GM21717 (cell line): ENCODE results near the gene NIFK.

Experiments used
- ATAC-seq: cut with Tn5 transposase; IDR thresholded peaks from one replicate; pipeline ENCODE4 v1.9.1; 2021; ENCODE audit warnings: mild to moderate bottlenecking, moderate library complexity; ENCODE audit not compliant: unreplicated experiment

Gene NIFK

GRCh38 chr2:121736462-121737336 is at the start of gene NIFK:
Gene NIFK, minus strand, starts transcription at chr2:121736875. Its CDS starts 25 bp downstream, at chr2:121736850.
- peak; percentile 91 for ATAC-seq

DNA sequence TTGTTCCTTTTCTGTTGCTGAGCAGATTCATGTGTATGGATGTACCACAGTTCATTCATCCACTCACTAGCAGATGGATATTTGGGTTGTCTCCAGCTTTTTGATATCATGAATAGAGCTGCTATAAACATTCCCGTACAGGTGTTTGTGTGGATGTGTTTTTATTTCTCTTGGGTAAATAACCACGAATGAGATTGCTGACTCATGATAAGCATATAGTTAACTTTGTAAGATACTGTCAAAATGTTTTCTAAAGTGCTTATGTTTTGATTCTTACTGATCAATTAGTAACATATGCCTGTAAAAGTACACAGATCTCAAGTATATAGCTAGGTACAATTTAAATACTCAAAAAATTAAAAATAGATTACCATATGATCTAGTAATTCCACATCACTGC is 46.5 kb upstream of the NIFK start:
- no peak for ATAC-seq

- no peak for ATAC-seq
Measured at GRCh38 chr2:121778741-121779487, 42.2 kb upstream of the NIFK start.

DNA sequence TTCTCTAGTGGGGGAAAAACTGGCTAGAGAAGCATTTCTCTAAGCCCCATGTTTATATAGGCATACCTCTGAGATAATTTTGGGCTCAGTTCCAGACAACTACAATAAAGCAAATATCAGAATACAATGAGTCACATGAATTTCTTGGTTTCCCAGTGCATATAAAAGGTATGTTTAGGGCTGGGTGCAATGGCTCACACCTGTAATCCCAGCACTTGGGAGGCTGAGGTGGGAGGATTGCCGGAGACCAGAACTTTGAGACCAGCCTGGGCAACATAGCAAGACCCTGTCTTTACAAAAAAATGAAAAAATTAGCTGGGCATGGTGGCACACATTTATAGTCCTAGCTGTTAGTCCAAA is 41.0 kb upstream of the NIFK start:
- ATAC-seq = no peak

GRCh38 chr2:121776885-121777698 is 40.4 kb upstream of the NIFK start:
- ATAC-seq = no peak

DNA sequence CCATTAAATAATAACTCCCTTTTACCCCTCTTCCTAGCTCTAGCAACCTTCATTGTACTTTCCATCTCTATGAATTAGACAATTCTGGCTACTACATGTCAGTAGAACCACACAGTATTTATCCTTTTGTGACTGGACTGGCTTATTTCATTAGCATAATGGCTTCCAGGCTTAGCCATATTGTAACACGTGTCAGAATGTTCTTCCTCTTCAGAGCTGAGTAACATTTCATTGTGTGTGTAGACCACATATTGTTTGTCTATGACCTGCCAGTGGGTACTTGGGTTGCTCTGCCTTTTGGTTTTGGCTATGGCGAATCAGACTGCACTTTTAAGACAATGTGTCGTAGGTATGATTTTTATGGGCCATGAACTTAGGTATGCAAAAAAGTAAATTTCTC is 39.7 kb upstream of the NIFK start:
- no peak for ATAC-seq

DNA sequence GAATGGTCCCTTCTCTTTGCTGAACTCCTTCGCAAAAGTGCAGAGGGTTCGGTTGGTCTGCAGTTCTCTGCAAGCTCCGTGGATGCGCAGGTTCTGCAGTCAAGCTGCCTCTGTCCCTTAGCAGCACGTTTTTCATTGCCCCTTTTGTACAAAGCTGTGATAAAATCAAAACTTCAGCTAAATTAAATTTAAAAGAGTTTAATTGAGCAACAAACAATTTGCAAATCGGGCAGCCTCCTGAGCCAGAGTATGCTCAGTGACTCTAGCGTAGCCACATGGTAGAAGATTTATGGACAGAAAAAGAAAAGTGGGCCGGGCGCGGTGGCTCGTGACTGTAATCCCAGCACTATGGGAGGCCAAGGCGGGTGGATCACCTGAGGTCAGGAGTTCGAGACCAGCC is 37.6 kb upstream of the NIFK start:
- ATAC-seq = no peak

DNA sequence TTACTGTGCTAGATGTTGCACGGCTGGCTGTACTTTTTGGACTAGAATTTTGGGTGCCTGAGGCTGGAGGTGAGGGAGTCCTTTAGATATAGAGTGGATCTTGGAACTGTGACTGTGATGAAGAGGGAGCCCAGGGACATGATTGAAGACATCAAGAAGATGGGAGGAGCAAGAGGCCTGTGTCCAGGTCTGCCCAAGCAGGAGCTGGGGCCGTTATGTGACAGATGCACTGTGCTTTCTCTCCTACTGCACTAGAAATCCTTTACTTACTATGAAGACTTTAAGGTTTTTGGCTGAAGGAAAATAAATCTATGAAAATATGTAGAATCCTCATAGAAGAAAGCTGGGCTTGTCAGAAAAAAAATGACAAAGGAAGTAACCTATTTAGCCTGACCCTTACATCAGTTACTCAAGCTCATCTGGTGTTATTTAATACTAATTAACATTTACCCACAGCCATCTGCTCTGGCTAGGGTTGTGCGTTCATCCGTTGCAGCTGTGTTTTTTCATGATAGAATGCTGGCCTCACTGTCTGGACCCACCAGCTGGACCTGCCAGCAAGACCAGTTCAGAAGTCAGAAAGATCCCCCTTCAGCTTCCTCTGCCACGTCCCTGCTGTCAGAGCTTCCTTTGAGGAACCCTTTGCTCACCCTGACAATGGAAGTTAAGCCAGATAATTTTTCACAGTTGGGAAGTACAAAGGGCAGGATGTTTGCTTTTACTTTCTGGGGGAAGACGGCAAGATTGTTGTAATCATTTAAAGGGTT is 35.5 kb upstream of the NIFK start:
- no peak for ATAC-seq

GRCh38 chr2:121768143-121768755 is 31.6 kb upstream of the NIFK start:
- no peak for ATAC-seq

- ATAC-seq = no peak
Measured at GRCh38 chr2:121766624-121767023, 29.9 kb upstream of the NIFK start.

DNA sequence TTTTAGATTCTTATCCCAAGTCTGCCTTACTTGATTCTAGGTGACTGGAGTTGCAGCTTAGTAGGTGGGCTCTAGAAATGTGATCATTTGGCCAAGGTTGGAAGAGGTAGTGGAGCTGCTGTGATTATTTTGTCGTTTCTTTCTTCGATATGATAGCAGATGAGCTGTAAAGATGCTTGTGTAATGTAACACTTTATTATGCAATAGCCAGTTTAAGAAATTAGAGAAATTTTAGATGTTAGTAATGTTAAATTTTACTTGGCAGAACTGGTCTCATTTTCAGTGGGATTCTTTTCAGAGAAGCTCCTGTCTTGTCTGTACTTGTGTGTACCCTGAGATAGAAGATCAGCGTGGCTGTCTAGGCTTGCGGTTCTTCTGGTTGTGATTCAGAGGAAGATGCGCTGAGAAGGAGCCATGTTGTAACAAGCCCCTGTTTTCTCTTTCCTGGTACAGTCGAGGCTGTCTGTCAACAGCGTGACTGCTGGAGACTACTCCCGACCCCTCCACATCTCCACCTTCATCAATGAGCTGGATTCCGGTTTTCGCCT is 28.1 kb upstream of the NIFK start:
- no peak for ATAC-seq

- ATAC-seq = peak; percentile 100
Measured at GRCh38 chr2:121755237-121756111, 18.8 kb upstream of the NIFK start, which contains the start of gene TSN. Gene TSN, plus strand, starts transcription at chr2:121755651. Its CDS starts 129 bp downstream, at chr2:121755780.

- ATAC-seq = no peak
Measured at GRCh38 chr2:121754851-121755236, 18.2 kb upstream of the NIFK start.

GRCh38 chr2:121748202-121748601 is 11.5 kb upstream of the NIFK start:
- no peak for ATAC-seq

GRCh38 chr2:121746071-121746578 is 9.4 kb upstream of the NIFK start:
- no peak for ATAC-seq

GRCh38 chr2:121741450-121741849 is 4.8 kb upstream of the NIFK start:
- no peak for ATAC-seq

DNA sequence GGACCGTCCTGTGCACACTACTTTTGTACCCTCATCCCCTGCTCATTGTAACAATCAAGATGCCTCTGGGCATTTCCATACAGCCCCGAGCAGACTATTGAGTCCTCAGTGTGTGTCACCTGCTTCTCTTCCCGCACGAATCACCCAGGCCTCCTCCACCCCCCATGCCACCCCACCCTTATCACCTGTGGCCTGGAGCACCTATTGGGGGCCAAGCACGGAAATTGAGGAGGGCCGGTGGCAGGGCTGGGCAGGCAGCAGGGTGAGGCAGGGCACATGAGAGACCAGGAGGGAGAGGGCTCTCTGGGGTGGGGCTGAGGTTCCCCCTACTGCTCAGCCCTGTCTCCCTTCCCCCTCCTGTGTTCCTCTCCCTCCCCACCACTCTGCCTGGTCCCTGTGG is 4.3 kb upstream of the NIFK start:
- ATAC-seq = no peak

DNA sequence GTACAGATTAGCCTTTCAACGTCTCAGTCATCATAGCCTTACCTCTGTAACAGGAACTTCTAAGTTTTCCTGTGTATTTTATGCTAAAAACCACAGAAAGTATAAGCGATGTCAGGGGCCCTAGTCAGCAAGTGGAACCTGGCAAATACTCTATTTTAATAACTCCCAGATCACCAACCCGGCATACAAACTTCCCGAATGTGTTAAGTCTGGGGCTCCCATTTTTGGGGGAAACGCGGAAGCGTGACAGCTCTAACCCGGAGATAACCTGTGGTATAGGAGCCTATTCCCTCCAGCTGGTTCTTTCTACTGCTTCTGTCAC is 574 bp downstream of the NIFK start:
- ATAC-seq = peak; percentile 0
